GM21576 (cell line): ENCODE results near the gene ZDHHC9.
A peak's percentile ranks its signal among the peaks of the same experiment; 100 is the strongest.
"Not testable (repeated sequence)": the region's sequence is repeated elsewhere in the genome, so short reads cannot be mapped to it uniquely, and the experiment has no call there.

Source experiments
- ATAC-seq: cut with Tn5 transposase; IDR thresholded peaks from one replicate; pipeline ENCODE4 v1.9.1; 2021; ENCODE audit warnings: mild to moderate bottlenecking, moderate library complexity; ENCODE audit not compliant: unreplicated experiment

Gene ZDHHC9

DNA sequence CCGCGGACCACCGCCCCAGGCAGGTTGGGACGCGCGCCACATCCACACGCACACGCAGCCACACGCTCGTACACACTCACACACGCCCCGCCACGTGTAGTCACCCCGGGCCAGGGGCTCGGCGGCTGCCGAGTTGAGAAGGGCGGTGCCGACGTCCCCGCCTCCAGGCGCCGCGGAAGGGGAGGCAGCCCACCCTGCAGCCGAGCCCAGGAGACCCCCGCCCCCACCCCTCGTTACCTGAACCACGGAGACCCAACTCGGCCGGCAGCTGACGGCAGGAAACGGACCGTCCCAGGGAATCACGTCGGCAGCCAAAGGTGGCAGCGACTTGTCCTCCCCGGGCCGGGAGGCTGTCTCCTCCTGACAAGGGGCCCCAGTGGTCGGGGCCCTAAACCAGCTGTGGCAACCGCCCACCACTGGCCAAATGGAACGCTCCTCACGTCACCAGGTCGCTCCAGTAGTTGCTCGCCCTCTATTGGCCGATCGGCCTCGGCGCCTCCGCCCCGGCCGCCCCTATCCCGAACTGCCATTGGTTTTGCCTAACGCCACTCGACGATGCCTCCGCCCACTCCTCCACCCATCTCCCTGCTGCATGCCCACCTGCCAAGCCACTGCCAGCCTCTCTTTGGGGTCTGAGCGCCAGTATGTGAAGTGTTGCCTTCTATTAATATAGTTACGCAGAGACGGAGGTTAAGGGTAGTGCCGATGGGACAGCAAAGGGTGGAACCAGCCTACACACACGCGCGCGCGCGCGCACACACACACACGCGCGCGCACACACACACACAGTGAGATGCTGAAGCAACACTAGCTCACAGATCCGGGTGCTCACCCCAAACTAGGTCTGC lies at the start of gene ZDHHC9:
TSS of gene ZDHHC9 (minus strand) at position 428 of the 848 bp plus-strand sequence. CDS start 1,941 bp downstream, outside the sequence.
- peak; percentile 99 for ATAC-seq

DNA sequence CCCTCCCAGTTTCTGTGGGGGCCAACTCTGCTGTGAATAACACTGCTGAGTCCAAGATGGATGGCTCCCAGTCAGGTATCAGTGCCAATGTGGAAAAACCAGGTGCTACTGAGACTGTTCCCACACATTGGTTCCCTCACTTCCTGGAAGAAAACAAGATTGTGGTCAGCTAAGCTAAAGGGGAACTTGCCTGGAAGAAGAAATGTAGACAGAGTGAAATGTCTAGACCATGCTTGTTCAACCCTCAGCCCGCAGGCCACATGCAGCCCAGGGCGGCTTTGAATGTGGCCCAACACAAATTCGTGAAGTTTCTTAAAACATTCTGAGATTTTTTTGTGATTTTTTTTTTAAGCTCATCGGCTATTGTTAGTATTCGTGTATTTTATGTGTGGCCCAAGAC lies 33.7 kb upstream of the ZDHHC9 start:
- no peak for ATAC-seq

DNA sequence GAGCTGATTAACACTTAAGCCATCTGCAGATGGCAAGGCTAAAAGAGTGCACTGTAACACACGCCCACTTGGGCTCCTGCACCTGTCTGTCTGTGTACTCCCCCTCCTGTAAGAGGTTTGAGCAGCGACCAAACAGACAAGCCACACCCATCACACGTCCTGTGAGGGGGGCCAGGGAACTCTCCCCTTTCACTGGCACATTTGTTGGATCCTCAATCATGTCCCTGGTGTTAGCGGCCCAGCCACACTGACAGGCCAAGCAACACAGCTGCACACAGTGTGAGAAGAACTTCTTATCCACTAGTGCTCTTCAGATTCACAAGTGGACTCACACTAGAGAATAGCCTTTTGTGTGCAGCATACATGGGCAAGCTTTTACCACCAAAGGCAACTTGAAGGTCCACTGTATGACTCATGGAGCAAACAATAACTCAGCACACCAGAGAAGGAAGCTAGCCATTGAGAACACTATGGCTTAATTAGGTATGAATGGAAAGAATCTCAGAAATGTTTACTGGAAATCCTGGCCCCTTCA lies 33.2 kb upstream of the ZDHHC9 start:
- ATAC-seq, result no peak

DNA sequence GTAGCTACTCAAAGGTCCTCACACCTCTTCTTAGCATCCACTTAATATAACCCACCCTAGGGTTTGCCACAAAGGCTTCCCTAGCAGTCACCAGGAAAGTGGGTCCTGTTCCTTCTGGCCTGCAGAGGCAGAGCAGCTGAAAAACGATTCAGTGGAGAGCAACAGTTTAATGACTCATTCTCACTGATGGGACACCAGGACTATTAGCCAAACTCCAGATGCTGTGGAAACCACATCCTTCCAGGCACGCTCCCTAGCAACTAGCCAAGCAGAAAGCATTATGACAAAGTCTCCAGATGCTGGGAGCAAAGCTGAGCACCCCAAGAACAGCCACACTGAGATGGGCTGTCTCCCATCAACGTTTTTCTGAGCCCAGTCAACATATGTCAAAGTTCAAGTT lies 32.0 kb upstream of the ZDHHC9 start:
- no peak for ATAC-seq

DNA sequence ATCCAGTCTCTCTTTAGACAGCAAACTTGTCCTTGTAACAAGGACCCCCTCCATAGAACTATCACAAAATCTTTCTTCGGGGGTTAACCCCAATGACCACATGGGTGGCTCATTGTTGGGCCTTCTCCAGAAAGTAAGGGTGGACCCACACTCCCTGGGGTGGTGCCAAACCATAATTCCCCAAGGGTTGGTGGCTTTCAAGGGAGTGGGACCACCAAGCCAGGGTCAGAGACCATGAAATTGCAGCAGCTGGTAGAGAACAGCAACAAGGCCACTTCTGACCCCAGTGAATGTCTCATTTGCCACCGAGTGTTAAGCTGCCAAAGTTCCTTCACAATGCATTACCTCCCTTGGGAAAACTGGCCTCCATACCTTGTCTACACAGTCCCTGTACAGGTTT lies 28.8 kb upstream of the ZDHHC9 start:
- ATAC-seq, result no peak

DNA sequence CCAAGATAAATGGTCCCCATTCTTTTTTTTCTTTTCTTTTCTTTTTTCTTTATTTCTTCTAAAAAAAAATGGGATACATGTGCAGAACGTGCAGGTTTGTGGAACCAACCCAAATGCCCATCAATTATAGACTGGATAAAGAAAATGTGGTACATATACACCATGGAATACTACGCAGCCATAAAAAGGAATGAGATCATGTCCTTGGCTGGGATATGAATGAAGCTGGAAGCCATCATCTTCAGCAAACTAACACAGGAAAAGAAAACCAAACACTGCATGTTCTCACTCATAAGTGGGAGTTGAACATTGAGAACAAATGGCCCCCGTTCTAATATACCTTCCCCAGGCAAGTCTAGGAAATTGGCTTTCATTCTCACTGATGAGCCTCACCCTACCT lies 22.6 kb upstream of the ZDHHC9 start:
- ATAC-seq, result not testable (repeated sequence)

DNA sequence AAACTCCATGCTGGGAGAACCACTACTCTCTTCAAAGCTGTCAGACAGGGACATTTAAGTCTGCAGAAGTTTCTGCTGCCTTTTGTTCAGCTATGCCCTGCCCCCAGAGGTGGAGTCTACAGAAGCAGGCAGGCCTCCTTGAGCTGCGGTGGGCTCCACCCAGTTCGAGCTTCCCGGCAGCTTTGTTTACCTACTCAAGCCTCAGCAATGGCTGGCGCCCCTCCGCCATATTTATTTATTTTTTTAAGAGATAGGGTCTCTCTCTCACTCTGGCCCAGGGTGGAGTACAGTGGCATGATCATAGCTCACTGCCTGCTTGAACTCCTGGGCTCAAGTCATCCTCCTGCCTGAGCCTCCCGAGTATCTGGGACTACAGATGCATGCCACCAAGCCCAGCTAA lies 15.4 kb upstream of the ZDHHC9 start:
- ATAC-seq, result not testable (repeated sequence)

DNA sequence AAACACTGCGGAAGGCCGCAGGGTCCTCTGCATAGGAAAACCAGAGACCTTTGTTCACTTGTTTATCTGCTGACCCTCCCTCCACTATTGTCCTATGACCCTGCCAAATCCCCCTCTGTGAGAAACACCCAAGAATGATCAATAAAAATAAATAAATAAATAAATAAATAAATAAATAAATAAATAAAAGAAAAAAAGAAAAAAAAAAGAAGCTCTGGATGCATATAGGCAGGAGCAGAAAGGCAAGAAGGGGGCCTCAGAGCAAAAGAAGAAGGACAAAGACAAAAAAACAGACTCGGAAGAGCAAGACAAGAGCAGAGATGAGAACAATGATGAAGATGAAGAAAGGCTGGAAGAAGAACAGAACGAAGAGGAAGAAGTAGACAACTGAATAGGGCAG lies 8.1 kb upstream of the ZDHHC9 start:
- not testable (repeated sequence) for ATAC-seq

DNA sequence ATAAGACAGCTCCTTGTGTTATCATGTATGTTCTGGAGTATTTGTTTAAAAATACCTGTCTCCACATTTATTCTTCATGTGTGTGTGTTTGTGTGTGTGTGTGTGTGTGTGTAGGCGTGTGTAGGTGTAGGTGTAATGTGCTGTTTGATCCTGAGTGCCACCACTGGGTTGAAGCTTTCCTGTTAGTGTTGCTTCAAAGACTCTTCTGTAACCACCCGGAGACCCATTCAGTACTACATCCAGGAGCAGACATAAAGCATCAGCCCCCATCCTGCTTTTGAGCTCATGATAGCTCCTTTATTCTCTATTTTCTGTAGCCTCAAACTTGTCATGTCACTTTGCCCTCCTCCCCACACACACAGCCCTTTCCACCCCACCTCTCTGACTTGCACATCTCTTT lies 3.0 kb upstream of the ZDHHC9 start:
- no peak for ATAC-seq

DNA sequence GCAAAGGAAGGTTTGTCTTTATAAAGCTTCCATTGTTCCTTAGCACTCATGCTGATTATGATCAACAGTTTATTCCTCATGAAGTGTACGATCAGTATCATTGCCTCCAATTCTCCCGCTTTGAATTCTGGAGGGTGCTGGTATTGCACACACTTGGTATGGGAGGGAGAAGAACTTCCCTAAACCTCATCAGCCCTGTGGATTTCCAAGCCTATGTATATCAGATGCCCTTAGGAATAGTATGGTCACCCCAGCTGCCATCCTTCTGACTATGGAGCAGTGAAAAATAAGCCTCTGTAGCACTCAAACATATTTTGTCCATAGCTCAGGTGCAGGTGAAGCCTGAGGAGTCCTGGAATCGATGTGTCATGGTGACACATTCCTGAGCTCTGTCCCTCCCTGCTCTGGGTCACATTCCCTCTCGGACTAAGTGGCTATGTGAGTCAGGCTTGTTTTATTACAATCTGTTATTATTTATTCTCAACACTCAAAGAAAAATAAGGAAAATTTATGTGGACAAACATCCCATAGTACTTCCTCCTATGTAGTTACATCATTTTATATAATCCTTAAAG lies 2.0 kb upstream of the ZDHHC9 start:
- ATAC-seq, result no peak

DNA sequence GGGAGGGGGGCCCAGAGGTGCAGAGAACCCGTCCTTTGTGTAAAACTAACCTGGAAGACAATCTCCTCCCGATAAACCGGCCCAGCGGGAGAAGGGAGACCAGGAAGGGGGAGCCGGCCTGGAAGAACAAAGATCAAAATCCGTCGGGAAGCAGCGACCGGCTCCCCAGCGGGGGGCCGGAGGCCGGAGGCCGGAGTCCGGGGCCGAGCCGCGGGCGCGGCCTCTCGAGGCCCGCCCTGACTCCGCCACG lies 552 bp downstream of the ZDHHC9 start:
- ATAC-seq, result no peak

DNA sequence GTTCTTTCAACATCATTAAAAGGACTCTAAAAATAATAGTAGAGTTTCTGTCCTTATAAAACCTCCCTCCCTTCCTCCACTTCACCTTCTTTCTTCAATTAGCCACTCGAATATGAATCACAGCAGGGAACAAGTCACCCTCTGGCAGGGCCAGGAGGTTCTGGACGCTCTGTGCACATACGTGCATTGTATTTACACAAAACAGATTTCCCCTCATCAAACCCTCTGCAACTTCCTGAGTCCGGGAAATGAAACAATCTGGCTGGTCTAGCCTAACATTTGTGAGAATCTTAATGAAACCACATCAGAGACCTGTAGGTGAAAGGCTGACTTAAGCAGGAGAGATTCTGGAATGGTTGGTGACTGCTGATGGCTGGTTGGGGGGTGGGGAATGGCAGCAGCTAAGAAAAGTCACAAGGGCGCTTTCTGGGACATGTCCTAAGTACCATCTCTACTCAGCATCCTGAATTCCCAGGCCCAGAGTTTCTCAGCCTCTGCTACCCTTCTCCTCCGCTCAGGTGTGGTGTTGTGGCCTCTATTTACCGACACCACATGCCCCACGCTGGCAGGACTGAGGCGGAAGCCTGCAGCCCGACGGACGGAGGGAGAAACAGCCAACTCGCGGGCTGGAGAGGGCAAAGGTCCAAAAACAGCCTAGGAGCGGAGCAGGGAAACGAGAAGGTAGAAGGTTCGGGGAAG lies 1.0 kb downstream of the ZDHHC9 start:
- no peak for ATAC-seq

DNA sequence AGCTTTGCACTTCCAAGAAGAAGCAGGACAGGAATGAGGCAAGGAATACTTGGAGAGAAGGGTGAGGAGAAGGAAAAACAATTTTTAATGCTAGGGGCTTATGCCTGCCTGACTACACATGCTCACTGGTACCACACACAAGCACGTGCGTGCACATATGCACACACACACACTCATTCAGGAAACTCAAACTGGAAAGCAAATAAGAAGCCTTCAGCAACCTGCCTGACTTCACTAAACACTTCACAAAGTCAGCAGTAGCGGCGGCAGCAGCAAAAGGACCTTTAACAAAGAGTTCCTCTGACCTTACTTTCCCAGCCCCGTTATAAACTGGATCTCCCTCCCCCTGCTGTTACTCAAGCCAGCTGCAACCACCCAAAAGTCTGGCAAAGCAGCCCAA lies 3.3 kb downstream of the ZDHHC9 start:
- no peak for ATAC-seq

DNA sequence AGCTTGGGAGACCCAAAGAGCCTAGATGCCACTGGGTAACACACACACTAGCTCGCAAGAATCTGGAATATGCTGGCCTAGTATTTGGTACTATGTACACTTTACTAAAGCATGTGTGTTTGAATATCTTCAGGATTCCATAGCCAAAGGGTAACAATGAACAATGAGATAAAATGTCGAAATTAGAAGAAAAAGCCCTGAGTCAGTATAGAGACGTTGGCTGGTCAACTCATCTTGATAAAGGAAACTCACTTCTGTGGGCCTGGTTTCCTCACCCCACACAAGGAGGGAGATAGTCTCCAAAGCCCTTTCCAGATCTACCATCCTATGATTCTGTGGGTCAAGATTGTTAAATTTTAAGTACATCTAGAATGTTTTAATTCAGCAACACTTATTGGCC lies 6.9 kb downstream of the ZDHHC9 start:
- no peak for ATAC-seq

DNA sequence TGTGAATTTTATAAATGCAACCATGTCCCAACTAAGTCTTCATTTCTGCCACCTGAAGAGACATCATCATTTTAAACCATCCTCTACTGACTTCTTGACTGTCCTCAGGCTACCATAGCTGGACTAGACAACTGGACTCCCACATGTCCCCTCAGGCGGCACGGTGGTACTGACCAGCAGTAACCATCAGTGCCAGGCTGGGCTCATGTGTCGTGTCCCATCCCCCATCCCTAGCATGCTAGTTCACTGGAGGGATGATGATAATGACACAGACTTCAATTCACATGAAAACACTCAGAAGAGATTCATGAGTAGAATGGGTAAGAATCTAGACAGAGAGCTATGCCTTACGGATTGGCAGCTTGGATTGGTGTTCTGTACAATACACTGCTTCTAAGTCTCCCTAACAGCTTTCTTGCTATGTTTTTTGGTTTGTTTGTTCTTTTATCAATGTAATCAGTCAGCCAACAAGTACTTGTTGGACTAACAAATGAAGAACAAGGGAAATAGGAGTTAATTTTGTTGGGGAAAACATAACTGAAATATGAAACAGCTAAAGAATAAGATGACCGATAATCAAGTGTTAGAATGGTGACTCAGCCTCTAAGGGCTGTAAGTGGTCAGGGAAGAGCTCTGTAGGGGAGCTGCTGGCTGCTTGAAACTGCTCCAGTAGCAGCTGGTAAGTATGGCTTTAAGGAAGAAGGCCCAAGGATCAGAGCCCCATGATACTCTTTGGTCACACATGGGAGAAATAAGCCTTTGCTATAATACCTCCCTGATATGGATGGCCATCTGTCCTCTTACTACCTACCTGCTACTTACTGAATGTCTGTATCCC lies 10.3 kb downstream of the ZDHHC9 start:
- ATAC-seq, result no peak

DNA sequence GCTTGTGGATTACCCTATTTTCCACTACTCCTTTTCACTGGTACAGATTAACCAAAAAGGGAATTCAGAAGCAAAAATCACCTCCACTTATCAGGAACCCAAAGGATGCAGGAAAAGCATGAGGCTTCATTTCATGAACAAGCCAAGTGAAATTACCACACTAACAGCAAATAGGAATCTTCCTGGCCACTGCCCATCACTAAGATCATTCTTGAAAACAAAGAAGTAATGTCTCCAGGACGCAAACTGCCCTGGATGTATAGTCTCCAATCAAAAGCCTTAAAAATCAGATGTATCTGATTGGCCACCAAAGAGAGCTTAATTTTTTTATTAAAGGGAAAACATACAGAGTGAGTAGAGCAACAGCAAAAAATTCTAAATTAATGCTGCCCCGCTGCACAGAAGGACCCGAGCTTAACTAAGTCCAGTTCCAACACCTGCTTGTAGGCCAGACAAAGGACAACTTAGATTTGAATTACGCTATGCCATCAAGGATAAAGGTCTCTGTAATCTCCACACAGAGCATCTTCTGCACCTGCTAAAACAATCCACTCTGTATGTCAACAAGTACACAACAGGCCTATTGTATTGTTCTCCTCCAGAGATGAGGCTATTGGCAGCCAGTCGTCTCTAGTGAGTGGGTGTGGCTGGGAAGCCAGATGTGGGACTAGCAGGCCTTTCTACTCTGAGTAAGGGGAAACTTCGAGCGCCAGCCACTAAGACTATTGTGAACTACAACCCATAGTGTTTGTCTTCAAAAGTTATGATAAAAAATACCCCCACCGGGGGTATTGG lies 12.4 kb downstream of the ZDHHC9 start:
- no peak for ATAC-seq

DNA sequence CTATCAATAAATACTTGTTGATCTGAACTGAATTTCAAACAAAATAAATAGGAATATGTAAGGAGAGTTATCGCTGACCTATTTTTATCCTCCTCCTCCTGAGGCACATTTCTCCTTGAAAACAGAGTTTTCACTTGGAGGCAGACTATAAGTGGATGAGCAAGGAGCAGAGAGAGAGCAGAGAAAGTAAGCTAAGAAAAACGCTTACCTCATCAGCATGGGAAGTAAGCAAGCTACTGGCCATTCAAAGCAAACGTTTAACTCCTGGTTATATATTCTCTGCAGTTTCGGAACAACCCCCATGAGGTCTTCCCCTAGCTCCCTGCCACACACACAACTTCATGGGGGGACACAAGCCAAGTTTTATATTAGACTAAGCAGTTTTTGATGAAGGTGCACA lies 13.2 kb downstream of the ZDHHC9 start:
- ATAC-seq, result no peak

DNA sequence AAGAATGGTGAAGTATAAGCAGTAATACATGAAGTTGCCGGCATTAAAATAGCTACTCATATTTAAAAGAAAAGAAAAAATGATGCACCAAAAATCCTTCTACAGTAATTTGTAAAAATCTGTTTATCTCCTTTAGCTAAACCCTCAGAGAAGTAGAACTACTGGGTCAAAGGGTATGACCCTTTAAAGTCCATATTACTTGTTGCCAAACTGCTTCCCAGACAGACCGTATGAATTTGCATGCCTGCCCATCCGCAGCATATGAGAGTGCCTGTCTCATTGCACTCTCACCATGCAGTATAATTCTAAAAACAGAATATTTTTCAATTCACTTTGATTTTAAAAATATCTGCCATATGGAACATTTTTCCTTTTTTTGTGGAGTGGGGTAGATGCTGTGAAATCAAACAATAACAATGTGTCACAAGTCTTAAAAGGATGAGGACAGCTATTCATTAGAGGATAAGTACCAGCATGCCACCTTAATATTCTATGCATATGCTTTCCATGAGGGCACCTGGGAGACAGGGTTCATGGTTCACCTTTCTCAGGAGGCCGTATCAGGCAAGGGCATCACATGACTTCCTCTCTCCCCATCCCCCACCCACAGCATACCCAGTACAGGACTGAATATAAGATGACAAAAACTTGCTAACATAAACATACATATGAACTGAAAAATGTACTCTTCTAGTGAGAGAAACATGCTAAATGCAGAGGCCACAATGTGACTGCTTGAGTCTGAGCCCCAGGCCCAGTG lies 17.8 kb downstream of the ZDHHC9 start:
- no peak for ATAC-seq

DNA sequence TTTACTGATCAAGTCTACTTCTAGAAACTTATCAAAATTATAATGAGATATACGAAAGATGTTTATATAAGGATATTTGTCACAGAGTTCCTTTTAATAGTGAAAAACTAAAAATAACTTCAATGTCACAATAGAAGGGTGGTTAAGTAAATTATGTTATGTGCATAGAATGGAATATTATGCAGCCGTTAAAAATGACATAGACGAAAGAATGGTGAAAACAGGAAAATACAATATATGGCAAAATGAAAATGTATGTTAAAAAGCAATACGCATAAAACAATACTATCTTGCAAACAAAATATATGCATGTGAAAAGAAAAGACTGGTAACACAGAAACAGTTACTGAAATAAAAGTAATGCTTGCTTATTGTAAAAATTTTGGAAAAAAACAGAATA lies 19.1 kb downstream of the ZDHHC9 start:
- no peak for ATAC-seq

DNA sequence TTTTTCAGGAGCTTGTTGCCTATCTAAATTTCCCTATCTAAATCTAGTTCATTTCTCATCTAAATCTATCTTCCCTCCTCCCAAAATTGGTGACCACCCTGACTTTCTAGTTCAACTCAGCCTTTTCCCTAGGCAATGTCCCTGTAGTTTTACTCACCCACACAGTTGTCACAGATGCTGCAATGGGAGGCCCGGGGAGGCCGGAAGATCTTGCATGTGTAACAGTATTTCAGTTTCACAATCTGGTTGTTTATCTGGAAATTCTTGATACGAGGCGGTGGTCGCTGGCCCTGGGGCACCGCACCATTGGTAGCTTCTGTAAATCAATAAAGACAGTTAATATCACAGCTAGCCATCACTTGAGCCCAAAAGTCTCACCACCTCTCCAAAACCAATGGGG lies 20.2 kb downstream of the ZDHHC9 start:
- ATAC-seq, result no peak
